Embryonic facial prominence (tissue), 1 donor: ENCODE measurements around the gene SDHAF3.
"Not testable (repeated sequence)": the region's sequence is repeated elsewhere in the genome, so short reads cannot be mapped to it uniquely, and the experiment has no call there.

Source experiments
- DNase-seq: peaks from one replicate; pipeline ENCODE4 v3.0.0-alpha.2; 2016; ENCODE audit errors: extremely low spot score

Gene SDHAF3

GRCh38 chr7:97117372-97118188 lies at the start of gene SDHAF3:
Gene SDHAF3 (plus strand): TSS chr7:97117698. CDS start chr7:97117724, 26 bp downstream.
- peak; percentile 95 for DNase-seq

GRCh38 chr7:97072025-97072424 lies 45.5 kb upstream of the SDHAF3 start:
- DNase-seq: not testable (repeated sequence)

DNA sequence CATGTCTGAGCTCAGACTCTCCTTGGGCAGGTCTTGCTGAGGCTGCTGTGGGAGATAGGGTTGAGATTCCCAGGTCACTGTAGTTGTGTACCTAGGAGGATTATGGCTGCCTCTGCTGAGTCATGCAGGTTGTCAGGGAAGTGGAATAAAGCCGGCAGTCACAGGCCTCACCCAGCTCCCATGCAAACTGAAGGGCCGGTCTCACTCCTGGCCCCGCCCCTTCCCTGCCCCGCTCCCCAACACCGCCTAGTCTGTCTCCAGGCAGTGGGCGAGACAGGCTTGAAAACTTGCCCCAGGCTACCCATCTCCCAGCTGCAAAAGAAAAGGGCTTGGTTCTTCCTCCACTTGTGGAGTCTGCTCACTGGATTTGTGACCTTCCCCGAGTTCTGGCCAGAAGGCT lies 41.6 kb upstream of the SDHAF3 start:
- DNase-seq: no peak

- no peak for DNase-seq
Measured at GRCh38 chr7:97078023-97078969, 39.2 kb upstream of the SDHAF3 start.

DNA sequence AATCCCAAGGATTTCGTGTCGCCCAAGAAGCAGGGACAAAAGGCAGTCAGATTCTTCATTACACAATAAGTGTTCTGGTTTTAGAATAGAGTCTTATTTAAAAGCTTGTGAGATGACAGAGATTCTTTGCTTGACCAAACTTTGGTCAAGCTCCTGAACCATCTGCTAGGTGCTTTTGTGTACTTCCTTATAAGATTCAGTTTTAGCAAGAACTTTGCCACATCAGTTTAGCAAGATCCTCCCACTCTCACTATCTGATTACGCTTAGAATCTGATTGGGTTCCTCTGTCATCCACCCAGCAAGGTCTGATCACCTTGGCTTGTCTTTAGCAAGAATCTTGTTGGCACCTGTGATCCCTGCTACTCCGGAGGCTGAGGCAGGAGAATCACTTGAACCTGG lies 38.2 kb upstream of the SDHAF3 start:
- no peak for DNase-seq

DNA sequence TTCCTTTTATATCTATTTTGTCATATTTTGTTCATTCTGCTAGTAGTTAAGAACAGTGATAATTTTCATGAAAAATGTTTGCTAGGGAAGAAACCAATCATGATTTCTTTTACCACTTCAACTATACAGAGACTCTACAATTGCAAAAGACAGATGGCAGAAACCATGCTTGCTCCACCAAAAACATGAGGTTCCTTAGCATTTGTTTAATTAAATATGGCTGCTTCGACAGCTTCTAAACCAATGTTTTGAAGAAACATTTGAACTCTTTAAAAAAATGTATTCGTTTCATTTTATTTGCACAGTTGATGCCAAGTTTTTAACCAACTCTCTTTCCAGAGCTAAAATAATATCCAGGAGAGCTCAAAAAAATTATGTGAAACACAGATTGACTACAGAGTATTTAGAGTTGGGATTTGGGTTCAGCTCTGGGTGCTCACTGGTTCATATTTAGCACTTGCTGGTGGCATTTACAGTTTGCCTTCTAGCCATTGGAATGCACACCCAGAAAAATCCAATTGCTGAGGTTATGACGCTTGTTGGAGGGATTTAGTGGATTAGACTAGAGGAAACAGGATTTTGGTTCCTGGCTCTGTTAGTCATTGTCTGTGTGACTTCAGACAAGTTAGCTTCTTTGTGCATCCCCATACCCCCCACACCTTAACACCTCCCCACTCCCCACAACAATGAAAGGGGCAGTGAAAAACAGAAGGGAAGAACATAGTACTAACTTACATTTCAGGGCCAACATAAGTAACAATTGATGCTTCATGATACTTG lies 35.8 kb upstream of the SDHAF3 start:
- DNase-seq: no peak

DNA sequence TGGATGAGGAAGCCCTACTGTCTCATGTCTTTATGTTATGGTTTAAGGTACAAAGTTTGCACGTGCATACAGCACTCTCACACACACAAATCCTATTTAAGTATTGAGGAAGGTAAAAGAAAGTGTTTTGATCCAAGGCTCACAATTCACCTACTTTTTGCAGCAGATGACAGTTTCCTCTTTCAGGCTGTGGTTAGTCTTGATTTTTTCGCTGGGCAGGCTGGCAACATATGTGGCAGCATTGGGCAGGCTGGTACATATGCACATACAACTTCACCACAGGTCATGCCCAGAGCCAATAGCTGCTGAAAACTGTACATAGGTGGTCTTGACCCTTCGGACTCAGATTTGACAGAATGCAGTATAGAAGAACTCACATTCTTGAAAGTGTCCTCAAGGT lies 29.1 kb upstream of the SDHAF3 start:
- no peak for DNase-seq

- DNase-seq: no peak
Measured at GRCh38 chr7:97089771-97090170, 27.7 kb upstream of the SDHAF3 start.

- DNase-seq: no peak
Measured at GRCh38 chr7:97090761-97091353, 26.6 kb upstream of the SDHAF3 start.

DNA sequence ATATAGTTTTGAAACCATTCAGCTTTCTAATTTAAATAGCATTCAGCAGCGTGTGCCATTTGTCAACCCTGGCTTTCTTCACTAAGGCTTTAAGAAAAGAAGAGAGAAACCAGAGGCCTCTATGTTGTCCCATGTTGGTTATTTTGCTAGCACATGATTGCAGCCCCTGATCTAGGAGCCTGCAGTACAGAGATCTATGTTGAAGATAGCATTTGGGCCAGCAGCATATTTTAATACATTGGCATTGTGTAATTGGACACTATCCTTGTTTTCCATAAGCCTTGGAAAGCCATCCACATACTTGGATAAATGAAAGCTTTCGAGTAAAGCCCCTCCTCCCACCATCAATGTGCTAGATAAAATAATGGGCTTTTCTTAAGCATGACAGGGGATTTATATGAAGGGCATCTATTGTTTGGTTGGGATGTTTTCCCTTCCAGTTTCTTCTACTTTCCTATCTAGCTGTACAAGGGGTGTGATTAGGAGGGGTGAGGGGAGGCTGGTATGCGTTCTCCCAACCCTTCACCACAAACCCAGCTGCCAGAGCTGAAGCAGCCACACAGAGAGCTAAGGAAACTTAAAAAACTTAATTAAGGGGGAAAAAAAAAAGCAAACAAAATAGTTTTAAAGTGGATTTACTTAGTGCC lies 23.1 kb upstream of the SDHAF3 start:
- no peak for DNase-seq

GRCh38 chr7:97096037-97096436 lies 21.5 kb upstream of the SDHAF3 start:
- DNase-seq: no peak

- DNase-seq: no peak
Measured at GRCh38 chr7:97096661-97097060, 20.8 kb upstream of the SDHAF3 start.

GRCh38 chr7:97104719-97105238 lies 12.7 kb upstream of the SDHAF3 start:
- peak; percentile 31 for DNase-seq

GRCh38 chr7:97107192-97107800 lies 10.2 kb upstream of the SDHAF3 start:
- no peak for DNase-seq

GRCh38 chr7:97116308-97116707 lies 1.2 kb upstream of the SDHAF3 start:
- DNase-seq: no peak

DNA sequence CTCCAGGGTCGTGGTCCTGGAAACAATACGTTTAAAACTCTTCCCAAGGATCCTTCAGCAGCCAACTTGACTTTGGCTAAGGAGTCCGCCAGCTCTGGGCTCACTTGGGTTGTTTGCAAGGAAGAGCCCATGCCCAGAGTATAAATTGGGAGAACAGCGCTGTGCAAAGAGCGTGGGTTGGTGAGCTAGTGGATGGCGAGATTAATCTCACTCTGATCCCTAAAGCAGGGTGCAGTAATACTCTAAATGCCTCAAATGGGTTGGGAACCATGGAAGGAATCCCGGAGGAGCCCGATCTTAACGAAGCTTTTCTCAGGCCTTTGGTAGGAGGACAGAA lies 495 bp upstream of the SDHAF3 start:
- DNase-seq: no peak

- no peak for DNase-seq
Measured at GRCh38 chr7:97118306-97118917, 914 bp downstream of the SDHAF3 start.

DNA sequence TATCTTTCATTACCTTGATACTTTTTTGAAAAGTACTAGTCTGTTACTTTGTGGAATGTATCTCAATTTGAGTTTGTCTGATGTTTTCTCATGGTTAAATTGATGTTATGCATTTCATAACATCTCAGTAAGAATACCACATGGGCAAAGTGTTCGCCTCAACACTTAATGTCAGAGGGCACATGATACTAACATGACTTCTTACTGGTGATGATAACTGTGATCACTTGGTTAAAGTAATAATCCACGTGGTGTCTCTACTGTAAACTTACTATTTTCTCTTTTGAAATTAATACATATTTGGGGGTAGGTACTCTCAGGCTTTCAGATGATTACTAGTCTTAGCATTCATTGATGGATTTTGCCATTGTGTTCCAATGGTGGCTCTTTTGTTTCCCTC lies 2.2 kb downstream of the SDHAF3 start:
- DNase-seq: no peak

DNA sequence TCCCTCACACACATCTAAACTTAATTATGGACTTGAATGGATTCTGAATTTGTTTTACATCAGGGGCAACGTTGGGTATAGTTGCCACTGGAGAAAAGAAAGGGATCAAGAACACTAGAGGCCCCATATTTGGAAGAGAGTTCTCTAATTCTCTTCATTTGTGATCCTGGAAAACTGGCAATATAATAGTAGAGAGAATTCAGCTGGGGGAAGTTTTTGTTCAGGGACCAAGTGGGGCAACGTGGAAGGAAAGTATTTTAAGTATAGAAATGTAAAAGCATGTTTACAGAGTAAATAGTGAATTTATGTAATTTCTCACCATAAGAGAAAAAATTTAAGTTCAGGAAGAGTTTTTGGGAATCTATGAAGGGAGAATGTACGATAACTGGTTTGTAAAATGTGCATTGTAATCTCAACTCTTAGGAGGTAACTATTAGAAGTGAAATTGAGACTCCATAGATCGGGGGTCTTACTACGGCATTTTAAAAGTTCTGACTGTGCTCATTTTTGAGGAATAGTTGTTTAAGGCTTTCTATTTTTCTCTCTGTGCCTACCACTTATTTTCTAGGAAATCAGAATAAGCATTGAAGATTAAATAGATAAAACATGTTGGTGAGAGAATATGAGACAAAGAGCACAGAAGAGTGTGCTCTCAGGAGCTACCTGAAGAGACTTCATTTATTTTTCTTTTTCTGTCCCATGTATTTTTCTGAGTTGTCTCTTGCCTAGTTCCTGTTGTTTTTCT lies 3.4 kb downstream of the SDHAF3 start:
- DNase-seq: no peak
